Immature natural killer cell (primary cell): ENCODE measurements around the gene TBC1D14. TPM values are rescaled to one million over a fixed set of nuclear protein-coding genes. Genes with fewer than 3 reads are reported as not detected.

ENCODE experiments used
- DNase-seq, 3 donors: peaks; one replicate each; pipeline ENCODE4 v3.0.0; 2022; ENCODE audit warnings: mixed read lengths in 1 of 3
- H3K27ac Mint-ChIP-seq, 6 donors: one replicate each; pipeline ENCODE4 v1.8.0; 2020; ENCODE audit warnings: mixed read lengths in 6 of 6, mild to moderate bottlenecking in 5 of 6, inconsistent platforms in 4 of 6, moderate library complexity in 3 of 6
- H3K27me3 Mint-ChIP-seq, 3 donors: one replicate each; pipeline ENCODE4 v1.8.0; 2020 to 2021; ENCODE audit warnings: low read depth in 3 of 3, mild to moderate bottlenecking in 3 of 3, mixed read lengths in 3 of 3, moderate library complexity in 3 of 3, inconsistent platforms in 1 of 3
- H3K36me3 Mint-ChIP-seq, 3 donors: one replicate each; pipeline ENCODE4 v1.8.0; 2020; ENCODE audit warnings: mixed read lengths in 3 of 3, inconsistent platforms in 2 of 3, mild to moderate bottlenecking in 2 of 3
- H3K4me1 Mint-ChIP-seq, 2 donors: one replicate each; pipeline ENCODE4 v1.8.0; 2020; ENCODE audit warnings: inconsistent platforms in 2 of 2, mild to moderate bottlenecking in 2 of 2, mixed read lengths in 2 of 2, moderate library complexity in 1 of 2
- H3K4me3 Mint-ChIP-seq, 5 donors: one replicate each; pipeline ENCODE4 v1.8.0; 2020; ENCODE audit warnings: mild to moderate bottlenecking in 5 of 5, mixed read lengths in 5 of 5, inconsistent platforms in 3 of 5, moderate library complexity in 3 of 5
- H3K9me3 Mint-ChIP-seq, 6 donors: one replicate each; pipeline ENCODE4 v1.8.0; 2020; ENCODE audit warnings: mild to moderate bottlenecking in 6 of 6, mixed read lengths in 6 of 6, inconsistent platforms in 4 of 6, moderate library complexity in 3 of 6
- polyA plus RNA-seq, 3 donors: library from polyadenylated mRNA; unstranded; fragments of 300-500 nt; fragmentation: Illumina TruSeq; gene quantifications; one replicate each; pipeline ENCODE4 v1.2.3, GENCODE V29; 2021

Gene TBC1D14
- 10 to 100 TPM; 25.6 to 39.8 (median 26.6) TPM for polyA plus RNA-seq

- H3K27ac Mint-ChIP-seq: peak within 1 kb of the TSS; percentile 81 to 93 (median 88)
- H3K4me1 Mint-ChIP-seq: peaks cover 35 to 52% of the 10 kb centered on the region in 2 donors
- H3K27me3 Mint-ChIP-seq: peaks cover 6 to 10% (median 10%) of the 10 kb centered on the region in 3 donors
- DNase-seq: peak; percentile 84 to 88 (median 88)
- peaks cover 0 to 4% (median 0%) of the 10 kb centered on the region in 3 donors for H3K36me3 Mint-ChIP-seq
- no peaks in the 10 kb centered on the region for H3K9me3 Mint-ChIP-seq
- H3K4me3 Mint-ChIP-seq: peak within 1 kb of the TSS; percentile 91 to 93 (median 91)
Measured at GRCh38 chr4:6909113-6909969, at the start of gene TBC1D14. TBC1D14 (plus strand) TSS chr4:6909826; CDS start chr4:6923390, 13,564 bp downstream.

- peaks cover 0 to 3% of the 10 kb centered on the region in 2 donors for H3K4me1 Mint-ChIP-seq
- H3K4me3 Mint-ChIP-seq: no peak overlapping the region
- H3K27me3 Mint-ChIP-seq: peaks cover 0 to 8% (median 0%) of the 10 kb centered on the region in 3 donors
- peak overlapping the region in 2 of 6 donors; percentile 1 to 84 for H3K27ac Mint-ChIP-seq
- DNase-seq: no peak
- no peaks in the 10 kb centered on the region for H3K9me3 Mint-ChIP-seq
- peaks cover 13 to 36% (median 23%) of the 10 kb centered on the region in 3 donors for H3K36me3 Mint-ChIP-seq
Measured at GRCh38 chr4:6868386-6868785, 41.2 kb upstream of the TBC1D14 start.

- peaks cover 8 to 34% (median 15%) of the 10 kb centered on the region in 3 donors for H3K36me3 Mint-ChIP-seq
- H3K4me1 Mint-ChIP-seq: peaks cover 7% of the 10 kb centered on the region in 2 donors
- H3K27ac Mint-ChIP-seq: peak overlapping the region in 1 of 6 donors; percentile 22
- no peak for DNase-seq
- no peaks in the 10 kb centered on the region for H3K9me3 Mint-ChIP-seq
- H3K27me3 Mint-ChIP-seq: peaks cover 0 to 8% (median 0%) of the 10 kb centered on the region in 3 donors
- H3K4me3 Mint-ChIP-seq: no peak overlapping the region
Measured at GRCh38 chr4:6869944-6870343, 39.7 kb upstream of the TBC1D14 start.

- no peak for DNase-seq
- H3K27ac Mint-ChIP-seq: peak overlapping the region in 1 of 6 donors; percentile 43
- peaks cover 16 to 47% (median 18%) of the 10 kb centered on the region in 3 donors for H3K36me3 Mint-ChIP-seq
- H3K9me3 Mint-ChIP-seq: no peaks in the 10 kb centered on the region
- peaks cover 0 to 4% (median 2%) of the 10 kb centered on the region in 3 donors for H3K27me3 Mint-ChIP-seq
- peaks cover 17 to 26% of the 10 kb centered on the region in 2 donors for H3K4me1 Mint-ChIP-seq
- no peak overlapping the region for H3K4me3 Mint-ChIP-seq
Measured at GRCh38 chr4:6873291-6873690, 36.3 kb upstream of the TBC1D14 start.

GRCh38 chr4:6873792-6874461, 35.7 kb upstream of the TBC1D14 start:
- peak; percentile 64 to 72 (median 66) for DNase-seq
- Mint-ChIP-seq H3K27ac (peak overlapping the region in 2 of 6 donors; percentile 40 to 43), H3K4me1 (peaks cover 17 to 26% of the 10 kb centered on the region in 2 donors), H3K4me3 (no peak overlapping the region), H3K27me3 (peaks cover 0 to 4% (median 2%) of the 10 kb centered on the region in 3 donors), H3K36me3 (peaks cover 20 to 48% (median 22%) of the 10 kb centered on the region in 3 donors), H3K9me3 (no peaks in the 10 kb centered on the region)

GRCh38 chr4:6874981-6875380, 34.6 kb upstream of the TBC1D14 start:
- Mint-ChIP-seq H3K27ac (peak overlapping the region in 1 of 6 donors; percentile 20), H3K36me3 (peaks cover 23 to 53% (median 24%) of the 10 kb centered on the region in 3 donors), H3K9me3 (no peaks in the 10 kb centered on the region), H3K27me3 (peaks cover 0 to 4% (median 2%) of the 10 kb centered on the region in 3 donors), H3K4me1 (peaks cover 17 to 26% of the 10 kb centered on the region in 2 donors), H3K4me3 (no peak overlapping the region)
- DNase-seq: no peak

- Mint-ChIP-seq H3K4me3 (no peak overlapping the region), H3K4me1 (peaks cover 17 to 26% of the 10 kb centered on the region in 2 donors), H3K36me3 (peaks cover 26 to 56% (median 26%) of the 10 kb centered on the region in 3 donors), H3K9me3 (no peaks in the 10 kb centered on the region), H3K27ac (peak overlapping the region in 1 of 6 donors; percentile 50), H3K27me3 (peaks cover 0 to 4% (median 2%) of the 10 kb centered on the region in 3 donors)
- no peak for DNase-seq
Measured at GRCh38 chr4:6875431-6875831, 34.2 kb upstream of the TBC1D14 start.

- no peaks in the 10 kb centered on the region for H3K9me3 Mint-ChIP-seq
- no peak overlapping the region for H3K27ac Mint-ChIP-seq
Measured at GRCh38 chr4:6876440-6876839, 33.2 kb upstream of the TBC1D14 start.

GRCh38 chr4:6877067-6877466, 32.6 kb upstream of the TBC1D14 start:
- Mint-ChIP-seq H3K4me1 (peaks cover 17 to 26% of the 10 kb centered on the region in 2 donors), H3K4me3 (no peak overlapping the region), H3K9me3 (no peaks in the 10 kb centered on the region), H3K36me3 (peaks cover 24 to 64% (median 29%) of the 10 kb centered on the region in 3 donors), H3K27ac (peak overlapping the region in 1 of 6 donors; percentile 34), H3K27me3 (peaks cover 2 to 3% (median 2%) of the 10 kb centered on the region in 3 donors)
- no peak for DNase-seq

More at GRCh38 chr4:6876440-6876839, 33.2 kb upstream of the TBC1D14 start:
- H3K36me3 Mint-ChIP-seq: peaks cover 30 to 64% (median 35%) of the 10 kb centered on the region in 3 donors
- H3K4me1 Mint-ChIP-seq: peaks cover 17 to 26% of the 10 kb centered on the region in 2 donors
- H3K27me3 Mint-ChIP-seq: peaks cover 2 to 3% (median 2%) of the 10 kb centered on the region in 3 donors
- DNase-seq: no peak
- H3K4me3 Mint-ChIP-seq: no peak overlapping the region

GRCh38 chr4:6878451-6879059, 31.1 kb upstream of the TBC1D14 start:
- DNase-seq: no peak
- no peak overlapping the region for H3K4me3 Mint-ChIP-seq
- peaks cover 27 to 68% (median 29%) of the 10 kb centered on the region in 3 donors for H3K36me3 Mint-ChIP-seq

GRCh38 chr4:6880691-6881090, 28.9 kb upstream of the TBC1D14 start:
- Mint-ChIP-seq H3K27ac (no peak overlapping the region), H3K27me3 (peaks cover 0 to 2% (median 2%) of the 10 kb centered on the region in 3 donors), H3K4me1 (peaks cover 9 to 11% of the 10 kb centered on the region in 2 donors), H3K36me3 (peaks cover 29 to 60% (median 30%) of the 10 kb centered on the region in 3 donors), H3K4me3 (no peak overlapping the region), H3K9me3 (no peaks in the 10 kb centered on the region)
- DNase-seq: no peak

More at GRCh38 chr4:6878451-6879059, 31.1 kb upstream of the TBC1D14 start:
- Mint-ChIP-seq H3K4me1 (peaks cover 17 to 26% of the 10 kb centered on the region in 2 donors), H3K27me3 (peaks cover 0 to 2% (median 2%) of the 10 kb centered on the region in 3 donors), H3K27ac (peak overlapping the region in 1 of 6 donors; percentile 17), H3K9me3 (no peaks in the 10 kb centered on the region)

GRCh38 chr4:6881908-6882307, 27.7 kb upstream of the TBC1D14 start:
- Mint-ChIP-seq H3K27ac (no peak overlapping the region), H3K27me3 (peaks cover 0 to 2% (median 0%) of the 10 kb centered on the region in 3 donors)

GRCh38 chr4:6884341-6884870, 25.2 kb upstream of the TBC1D14 start:
- peaks cover 0 to 2% (median 0%) of the 10 kb centered on the region in 3 donors for H3K27me3 Mint-ChIP-seq
- H3K4me3 Mint-ChIP-seq: no peak overlapping the region
- no peaks in the 10 kb centered on the region for H3K9me3 Mint-ChIP-seq
- H3K27ac Mint-ChIP-seq: peak overlapping the region in 5 of 6 donors; percentile 4 to 70 (median 23)
- DNase-seq: no peak
- H3K4me1 Mint-ChIP-seq: peaks cover 7 to 13% of the 10 kb centered on the region in 2 donors
- peaks cover 15 to 29% (median 16%) of the 10 kb centered on the region in 3 donors for H3K36me3 Mint-ChIP-seq

More at GRCh38 chr4:6881908-6882307, 27.7 kb upstream of the TBC1D14 start:
- H3K36me3 Mint-ChIP-seq: peaks cover 22 to 47% (median 30%) of the 10 kb centered on the region in 3 donors
- no peak overlapping the region for H3K4me3 Mint-ChIP-seq
- H3K4me1 Mint-ChIP-seq: peaks cover 7 to 13% of the 10 kb centered on the region in 2 donors
- DNase-seq: no peak
- H3K9me3 Mint-ChIP-seq: no peaks in the 10 kb centered on the region
